Right renal cortex interstitium (tissue), 3 donors: ENCODE data around the gene PSMD8. TPM values are rescaled to one million over a fixed set of nuclear protein-coding genes. Genes with fewer than 3 reads are reported as not detected.
A peak's percentile ranks its signal among the peaks of the same experiment; 100 is the strongest.
"Not testable (repeated sequence)": the region's sequence is repeated elsewhere in the genome, so short reads cannot be mapped to it uniquely, and the experiment has no call there.

Source experiments
- DNase-seq, 3 donors: peaks; one replicate each; pipeline ENCODE4 v3.0.0-alpha.2; 2013; ENCODE audit warnings: low read depth in 3 of 3, low spot score in 2 of 3
- polyA plus RNA-seq, 3 donors: library from polyadenylated mRNA; unstranded; fragments of 120-200 nt; gene quantifications; one replicate each; pipeline ENCODE4 v1.2.1, GENCODE V29; 2013; ENCODE audit not compliant: insufficient read length in 3 of 3

Gene PSMD8
- polyA plus RNA-seq, 3 donors: 161 to 172 (median 169) TPM

DNA sequence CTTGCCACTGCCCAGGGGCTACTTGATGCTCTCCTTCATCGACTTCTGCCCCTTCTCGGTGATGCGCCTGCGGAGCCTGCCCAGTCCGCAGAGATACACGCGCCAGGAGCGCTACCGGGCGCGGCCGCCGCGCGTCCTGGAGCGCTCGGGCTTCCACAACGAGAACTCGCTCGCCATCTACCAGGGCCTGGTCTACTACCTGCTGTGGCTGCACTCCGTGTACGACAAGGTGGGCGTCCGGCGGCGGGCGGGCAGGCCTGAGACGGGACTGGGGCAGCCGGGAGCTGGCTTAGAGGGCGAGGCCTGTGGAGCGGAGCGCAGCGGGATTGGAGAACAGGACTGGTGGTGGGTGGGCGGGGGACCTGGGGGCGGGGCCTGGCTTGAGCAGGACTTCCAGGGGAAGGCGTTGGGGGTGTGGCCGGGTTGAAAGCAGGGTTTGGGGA is 12.7 kb upstream of the PSMD8 start:
- DNase-seq: peak; percentile 47 to 76 (median 57)

DNA sequence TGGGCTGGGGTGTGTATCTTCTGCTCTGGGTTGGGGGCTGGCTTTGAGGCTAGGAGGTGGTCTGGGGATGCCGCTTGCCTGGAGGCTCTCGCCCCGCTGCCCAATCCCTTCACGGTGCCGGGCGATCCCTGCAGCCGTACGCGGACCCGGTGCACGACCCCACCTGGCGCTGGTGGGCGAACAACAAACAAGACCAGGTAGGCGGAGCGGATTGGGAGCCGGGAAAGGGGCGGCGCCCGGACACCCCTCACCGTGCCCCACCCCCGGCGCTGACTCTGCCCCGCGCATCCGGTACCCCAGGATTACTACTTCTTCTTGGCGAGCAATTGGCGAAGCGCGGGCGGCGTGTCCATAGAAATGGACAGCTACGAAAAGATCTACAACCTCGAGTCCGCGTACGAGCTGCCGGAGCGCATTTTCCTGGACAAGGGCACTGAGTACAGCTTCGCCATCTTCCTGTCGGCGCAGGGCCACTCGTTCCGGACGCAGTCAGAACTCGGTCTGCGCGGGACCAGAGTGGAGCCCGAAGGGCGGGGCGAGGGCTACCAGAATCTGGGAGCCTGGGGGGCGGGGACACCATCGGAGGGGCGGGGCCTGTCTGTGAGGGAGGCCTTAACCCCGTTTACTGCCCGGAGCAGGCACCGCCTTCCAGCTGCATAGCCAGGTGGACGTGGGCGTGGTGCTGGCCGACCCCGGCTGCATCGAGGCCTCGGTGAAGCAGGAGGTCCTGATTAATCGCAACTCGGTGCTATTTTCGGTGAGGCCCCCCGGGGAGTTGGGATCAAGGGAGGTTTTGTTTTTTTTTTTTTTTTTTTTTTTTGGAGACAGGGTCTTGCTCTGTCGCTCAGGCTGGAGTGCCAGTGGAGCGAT is 12.1 kb upstream of the PSMD8 start:
- peak in 1 of 3 donors; percentile 38 for DNase-seq

DNA sequence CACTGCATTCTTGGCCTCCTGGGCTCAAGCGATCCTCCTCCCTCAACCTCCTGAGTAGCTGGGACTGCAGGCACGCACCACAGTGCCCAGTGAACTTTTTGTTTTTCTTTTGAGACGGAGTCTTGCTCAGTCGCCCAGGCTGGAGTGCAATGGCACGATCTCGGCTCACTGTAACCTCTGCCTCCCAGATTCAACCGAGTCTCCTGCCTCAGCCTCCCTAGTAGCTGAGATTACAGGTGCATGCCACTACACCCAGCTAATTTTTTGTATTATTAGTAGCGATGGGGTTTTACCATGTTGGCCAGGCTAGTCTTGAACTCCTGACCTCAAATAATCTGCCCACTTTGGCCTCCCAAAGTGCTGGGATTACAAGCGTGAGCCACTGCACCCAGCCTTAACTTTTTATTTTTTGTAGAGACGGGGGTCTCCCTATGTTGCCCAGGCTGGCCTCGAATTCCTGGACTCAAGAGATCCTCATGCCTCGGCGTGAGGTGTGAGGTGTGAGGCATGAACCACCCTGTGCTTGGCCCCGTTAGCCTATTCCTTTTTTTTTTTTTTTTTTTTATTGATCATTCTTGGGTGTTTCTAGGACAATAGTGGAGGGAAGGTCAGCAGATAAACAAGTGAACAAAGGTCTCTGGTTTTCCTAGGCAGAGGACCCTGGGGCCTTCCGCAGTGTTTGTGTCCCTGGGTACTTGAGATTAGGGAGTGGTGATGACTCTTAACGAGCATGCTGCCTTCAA is 11.3 kb upstream of the PSMD8 start:
- DNase-seq: not testable (repeated sequence)

DNA sequence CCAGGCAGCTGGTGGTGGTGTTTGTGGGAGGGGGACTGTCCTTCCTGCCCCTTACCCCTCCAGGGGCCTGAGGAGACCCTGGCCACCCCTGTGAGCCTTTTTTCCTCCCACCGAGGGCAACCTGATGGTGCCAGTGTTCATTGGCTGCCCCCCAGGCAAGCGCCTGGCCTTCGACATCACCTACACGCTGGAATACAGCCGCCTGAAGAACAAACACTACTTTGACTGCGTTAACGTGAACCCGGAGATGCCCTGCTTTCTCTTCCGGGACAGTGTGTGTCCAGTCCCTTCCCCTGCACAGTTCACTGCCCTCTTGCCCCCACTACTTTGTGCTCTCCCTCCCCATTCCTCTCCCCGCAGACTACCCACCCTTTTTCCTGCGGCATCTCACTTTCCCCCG is 7.3 kb upstream of the PSMD8 start:
- no peak for DNase-seq

DNA sequence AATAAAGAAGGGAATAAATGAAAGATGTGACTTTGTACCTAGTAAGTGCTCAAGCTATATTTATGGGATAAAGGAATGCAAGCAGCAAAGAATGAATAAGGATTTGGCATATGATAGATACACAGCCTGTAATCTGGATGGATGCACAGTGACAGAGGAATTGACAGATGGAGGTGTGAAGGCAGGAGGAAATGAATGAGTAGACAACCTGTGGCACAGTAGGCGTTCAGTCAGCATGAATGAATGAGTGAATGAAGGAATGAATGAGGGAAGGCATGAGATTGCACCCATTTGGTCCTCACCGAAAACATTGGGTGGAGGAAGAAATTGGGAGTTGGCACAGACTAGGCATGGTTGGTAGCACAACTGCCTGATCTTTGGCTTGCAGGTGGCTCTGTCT is 4.8 kb upstream of the PSMD8 start:
- DNase-seq: no peak

DNA sequence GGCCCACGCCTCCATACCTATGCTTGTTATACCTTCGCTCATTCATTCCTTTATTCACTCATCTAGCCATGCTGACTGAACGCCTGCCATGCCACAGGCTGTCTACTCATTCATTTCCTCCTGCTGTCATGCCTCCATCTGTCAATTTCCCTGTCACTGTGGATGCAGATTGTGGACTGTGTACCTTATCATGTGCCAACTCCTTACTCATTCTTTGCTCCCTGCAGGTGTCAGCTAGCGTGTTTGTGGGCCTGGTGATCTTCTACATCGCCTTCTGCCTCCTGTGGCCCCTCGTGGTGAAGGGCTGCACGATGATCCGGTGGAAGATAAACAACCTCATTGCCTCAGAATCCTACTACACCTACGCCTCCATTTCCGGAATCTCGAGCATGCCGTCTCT is 4.1 kb upstream of the PSMD8 start:
- no peak for DNase-seq

DNA sequence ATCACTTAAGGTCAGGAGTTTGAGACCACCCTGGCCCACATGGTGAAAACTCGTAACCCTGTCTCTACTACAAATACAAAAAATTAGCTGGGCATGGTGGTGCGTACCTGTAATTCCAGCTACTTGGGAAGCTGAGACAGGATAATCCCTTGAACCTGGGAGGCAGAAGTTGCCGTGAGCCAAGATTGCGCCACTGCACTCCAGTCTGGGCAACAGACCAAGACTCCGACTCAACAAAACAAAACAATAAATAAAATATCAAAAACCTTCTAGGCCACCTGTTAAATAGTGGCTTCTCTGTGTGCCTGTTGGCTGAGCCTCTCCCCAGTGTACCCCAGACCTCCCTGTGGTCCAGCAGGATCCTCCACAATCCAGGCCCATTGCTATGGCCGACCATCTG is 3.3 kb upstream of the PSMD8 start:
- no peak for DNase-seq

DNA sequence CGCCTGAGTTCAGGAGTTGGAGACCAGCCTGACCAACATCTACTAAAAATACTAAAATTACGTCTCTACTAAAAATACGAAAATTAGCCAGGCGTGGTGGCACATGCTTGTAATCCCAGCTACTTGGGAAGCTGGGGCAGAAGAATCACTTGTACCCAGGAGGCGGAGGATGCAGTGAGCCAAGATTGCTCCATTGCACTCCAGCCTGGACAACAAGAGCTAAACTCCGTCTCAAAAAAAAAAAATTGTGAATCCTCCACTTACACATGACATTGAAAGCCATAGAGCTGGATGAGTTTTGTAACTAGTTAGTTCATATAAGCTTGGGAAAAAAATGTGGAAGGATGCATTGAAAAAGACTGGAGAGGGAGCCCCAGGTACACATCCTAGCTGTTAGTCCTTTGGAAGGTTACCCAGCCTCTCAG is 452 bp upstream of the PSMD8 start:
- DNase-seq: no peak

DNA sequence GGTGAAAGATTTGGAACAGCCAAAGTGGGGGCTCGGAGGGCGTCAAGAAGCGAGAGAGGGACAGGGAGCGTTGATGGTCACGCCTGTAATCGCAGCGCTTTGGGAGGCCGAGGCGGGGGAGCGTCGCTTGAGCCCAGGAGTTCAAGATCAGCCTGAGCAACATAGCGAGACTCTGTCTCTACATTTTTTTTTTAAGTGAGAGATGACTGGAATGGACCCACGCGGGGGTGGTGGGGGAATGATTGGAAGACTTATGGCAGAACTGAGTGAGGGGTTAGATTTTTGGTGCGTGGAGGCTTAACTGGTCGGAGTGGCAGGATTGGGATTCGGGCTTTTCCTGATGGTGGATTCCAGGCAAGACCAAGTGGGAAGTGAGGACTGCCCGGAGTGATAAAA is 725 bp downstream of the PSMD8 start:
- DNase-seq: no peak

DNA sequence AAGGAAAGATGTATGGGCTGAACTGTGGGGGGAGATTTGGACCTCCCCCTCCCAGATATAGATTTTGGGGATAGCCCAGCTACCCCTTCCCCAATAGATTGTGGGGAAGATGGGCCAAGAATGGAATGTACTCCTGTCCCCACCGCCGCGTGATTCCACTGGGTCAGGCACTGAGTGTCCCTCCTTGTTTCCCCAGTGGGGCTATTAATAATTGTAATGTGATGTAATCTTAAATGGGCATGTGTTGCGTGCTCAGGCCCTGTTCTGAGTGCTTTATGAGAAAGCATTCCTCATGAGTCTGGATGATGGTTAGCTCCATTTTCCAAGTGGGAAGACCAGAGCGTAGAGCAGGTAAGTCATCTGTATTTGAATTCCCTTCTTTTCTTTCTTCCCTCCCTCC is 1.4 kb downstream of the PSMD8 start:
- DNase-seq: no peak

DNA sequence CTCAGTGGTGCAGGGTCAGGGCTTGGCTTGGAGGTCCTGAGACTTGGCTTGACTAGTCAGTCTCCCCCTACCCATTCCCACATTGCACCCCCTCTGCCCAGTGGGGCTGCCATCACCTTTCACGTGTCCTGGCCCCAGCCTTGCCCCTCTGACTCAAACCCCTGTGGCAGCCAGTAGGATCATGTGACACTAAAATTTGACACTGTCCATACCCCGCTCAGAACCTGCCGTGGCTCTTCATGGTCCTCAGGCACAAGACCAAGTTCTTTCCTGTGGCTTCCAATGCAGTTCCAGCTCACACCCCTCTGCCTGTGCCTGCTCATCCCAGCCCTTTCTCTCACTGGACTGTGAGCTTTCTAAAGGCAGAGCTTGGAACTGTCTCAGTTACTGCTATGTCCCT is 2.2 kb downstream of the PSMD8 start:
- DNase-seq: no peak

DNA sequence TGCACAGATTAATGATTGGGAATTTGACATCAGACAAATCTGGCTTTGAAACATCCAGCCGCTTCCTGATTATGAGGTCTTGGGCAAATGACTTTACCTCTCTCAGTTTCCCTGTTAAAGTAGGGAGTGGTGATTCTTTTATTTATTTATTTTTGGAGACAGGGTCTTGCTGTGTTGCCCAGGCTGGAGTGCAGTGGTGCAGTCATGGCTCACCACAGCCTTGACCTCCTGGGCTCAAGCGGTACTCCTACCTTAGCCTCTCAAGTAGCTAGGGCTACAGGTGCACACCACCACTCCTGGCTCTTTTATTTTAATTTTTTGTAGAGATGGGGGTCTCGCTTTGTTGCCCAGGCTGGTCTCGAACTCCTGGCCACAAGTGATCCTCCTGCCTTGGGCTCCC is 2.7 kb downstream of the PSMD8 start:
- DNase-seq: no peak

DNA sequence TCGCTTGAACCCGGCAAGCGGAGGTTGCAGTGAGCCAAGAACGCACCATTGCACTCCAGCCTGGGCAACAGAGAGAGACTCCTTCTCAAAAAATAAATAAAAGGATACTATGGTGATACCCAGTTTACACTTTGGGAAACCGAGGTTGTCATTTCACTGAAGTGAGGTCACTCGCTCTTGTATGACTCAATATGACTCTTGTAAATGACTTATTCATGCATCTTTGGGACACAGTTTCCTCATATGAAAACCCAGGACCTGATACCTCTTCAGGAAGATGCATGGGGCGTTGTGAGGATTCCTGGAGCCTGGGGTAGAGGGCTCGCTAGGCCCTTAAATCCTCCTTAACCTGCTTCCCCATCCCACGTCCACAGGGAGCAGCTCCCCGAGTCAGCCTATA is 4.5 kb downstream of the PSMD8 start:
- DNase-seq: no peak

DNA sequence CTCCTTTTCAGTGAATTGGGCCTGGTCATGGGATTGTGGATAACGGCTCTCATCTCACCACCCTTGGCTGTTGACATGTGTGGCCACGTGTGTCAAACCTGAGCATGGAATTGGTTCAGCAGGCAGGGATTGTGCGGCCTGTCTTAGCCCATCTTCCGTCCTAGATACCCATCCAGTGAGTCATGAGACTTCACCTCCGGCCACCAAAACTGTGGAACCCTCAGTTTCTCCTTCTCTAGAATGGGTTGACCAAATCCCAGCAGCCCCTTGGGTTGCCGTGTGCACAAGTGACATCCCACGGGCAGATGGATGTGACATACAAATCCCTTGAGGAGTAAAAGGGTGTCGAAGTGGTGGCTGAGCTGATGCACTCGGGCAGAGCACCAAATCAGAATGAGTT is 6.8 kb downstream of the PSMD8 start:
- DNase-seq: no peak

DNA sequence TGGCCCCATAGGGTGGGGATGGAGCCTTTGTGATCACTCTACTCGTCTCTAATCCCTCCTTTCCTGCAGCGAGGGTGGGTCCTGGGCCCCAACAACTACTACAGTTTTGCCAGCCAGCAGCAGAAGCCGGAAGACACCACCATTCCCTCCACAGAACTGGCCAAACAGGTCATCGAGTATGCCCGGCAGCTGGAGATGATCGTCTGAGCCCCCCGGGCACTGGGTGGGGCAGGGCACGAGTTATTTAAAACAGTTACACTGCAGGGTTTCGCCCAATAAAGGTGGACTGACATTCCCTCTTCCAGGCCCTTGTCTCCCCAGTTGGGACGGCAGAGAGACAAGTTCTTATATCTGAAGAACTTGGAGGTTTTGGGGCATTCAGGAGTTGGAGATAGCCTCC is 8.8 kb downstream of the PSMD8 start:
- DNase-seq: no peak

DNA sequence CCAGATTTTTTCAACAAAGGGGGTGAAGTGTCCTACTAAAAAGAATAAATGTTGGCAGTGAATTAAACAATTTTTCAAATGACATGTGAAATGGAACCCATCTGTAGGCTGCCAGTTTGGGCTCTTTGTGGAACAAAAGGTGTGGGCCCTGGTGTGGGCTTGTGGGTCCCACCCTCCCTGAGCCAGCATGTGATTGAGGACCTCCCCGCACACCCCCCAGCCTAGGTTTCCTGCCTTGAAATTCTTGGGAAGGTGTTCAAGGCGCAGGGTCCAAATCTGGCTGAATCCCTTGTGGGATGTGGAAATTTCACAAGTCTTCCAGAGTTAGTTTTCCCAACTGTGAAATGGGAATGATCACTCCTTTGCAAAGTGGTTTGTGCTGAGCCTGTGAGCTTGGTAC is 9.4 kb downstream of the PSMD8 start:
- no peak for DNase-seq

DNA sequence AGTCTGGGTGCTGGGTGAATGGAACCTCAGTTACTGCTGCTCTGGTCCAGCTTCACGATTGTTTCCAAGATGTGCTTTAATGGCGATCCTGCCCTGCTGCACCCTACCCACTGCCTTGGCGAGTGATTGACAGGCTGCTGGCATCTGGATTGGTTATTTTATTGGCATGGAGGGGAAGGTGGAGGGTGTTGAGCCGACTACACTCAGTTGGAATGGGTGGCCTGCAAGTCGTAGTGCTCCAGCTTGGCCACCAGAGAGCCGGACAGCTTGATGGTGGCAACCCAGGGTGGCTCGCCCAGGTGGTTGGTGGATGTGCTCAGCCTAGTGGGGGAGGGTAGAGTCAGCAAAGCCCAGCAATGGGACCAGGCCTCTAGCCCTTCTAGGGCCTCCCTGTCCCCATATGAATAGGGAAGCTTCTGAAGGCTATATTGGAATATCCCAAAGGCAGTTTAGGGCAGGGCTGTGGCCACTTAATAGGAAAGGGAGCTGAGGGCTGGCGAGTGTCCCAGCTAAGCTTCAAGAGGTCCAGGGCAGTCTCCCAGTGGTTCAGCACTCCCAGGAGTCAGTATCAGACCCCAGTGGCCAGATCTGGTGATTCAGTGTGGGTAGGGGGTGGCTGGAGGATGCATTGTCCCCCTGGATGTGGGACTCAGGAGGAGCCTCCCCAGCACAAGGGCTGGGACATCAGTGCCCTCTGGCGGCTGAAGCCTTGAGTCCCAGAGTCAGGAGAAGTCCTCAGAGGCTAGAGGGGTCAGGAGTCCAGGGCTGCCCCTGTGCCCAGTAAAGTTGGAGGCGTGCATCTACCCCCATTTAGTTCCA is 10.0 kb downstream of the PSMD8 start:
- no peak for DNase-seq

DNA sequence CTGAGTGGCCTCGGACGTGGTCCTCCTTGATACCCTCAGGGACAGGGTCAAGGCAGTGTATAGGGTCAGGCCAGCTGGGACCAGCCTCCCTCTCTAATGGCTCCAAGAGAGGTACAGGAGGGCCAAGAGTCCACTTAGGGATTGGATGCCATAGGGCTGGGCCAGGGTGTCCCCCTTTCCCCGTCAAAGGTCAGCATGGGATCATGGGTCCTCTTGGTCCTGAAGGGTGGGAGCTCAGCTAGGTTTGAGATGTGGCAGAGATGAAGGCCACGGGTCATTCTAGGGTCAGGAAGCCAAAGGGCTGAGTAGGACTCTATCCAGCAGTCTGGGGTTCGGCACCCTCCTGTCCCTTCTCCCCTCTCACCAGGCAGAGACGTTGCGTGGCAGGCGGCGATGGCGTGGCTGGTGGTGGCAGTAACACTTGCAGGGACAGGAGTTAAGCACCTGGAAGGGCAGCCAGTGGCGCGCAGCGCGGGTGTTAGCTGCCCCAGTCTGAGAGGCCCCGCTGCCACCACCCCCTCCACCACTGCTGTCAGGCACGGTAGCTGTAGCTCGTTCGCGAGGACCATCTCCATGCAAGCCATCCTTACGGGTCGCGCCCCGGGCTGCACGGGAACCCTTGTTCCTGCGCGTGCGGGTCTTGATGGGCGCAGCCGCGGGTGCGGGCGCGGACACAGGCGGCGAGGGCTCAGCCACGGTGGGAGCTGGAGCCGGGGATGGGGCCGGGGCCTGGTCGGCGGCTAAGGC is 10.9 kb downstream of the PSMD8 start:
- DNase-seq: no peak

DNA sequence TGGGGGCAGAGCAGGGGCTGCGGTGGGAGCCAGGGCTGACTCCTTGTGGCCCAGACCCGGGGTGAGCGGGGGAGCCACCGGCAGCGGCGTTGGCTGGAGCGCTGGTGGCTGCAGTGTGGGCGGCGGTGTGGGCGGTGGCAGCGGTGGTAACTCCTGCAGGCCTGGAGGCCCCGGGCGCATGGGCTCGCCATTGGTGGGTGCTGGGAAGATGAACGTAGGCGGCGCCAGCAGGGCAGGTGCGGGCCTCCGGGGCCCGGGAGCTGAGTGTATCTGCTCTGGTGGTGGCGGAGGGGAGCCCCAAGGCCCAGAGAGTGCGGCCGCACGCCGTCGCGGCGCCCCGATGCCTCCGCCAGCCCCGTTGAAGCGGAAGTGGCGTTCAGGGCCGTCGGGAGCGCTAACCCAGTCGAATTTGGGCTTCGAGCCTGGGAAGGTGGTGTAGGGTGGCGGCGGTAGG is 11.5 kb downstream of the PSMD8 start:
- no peak for DNase-seq

DNA sequence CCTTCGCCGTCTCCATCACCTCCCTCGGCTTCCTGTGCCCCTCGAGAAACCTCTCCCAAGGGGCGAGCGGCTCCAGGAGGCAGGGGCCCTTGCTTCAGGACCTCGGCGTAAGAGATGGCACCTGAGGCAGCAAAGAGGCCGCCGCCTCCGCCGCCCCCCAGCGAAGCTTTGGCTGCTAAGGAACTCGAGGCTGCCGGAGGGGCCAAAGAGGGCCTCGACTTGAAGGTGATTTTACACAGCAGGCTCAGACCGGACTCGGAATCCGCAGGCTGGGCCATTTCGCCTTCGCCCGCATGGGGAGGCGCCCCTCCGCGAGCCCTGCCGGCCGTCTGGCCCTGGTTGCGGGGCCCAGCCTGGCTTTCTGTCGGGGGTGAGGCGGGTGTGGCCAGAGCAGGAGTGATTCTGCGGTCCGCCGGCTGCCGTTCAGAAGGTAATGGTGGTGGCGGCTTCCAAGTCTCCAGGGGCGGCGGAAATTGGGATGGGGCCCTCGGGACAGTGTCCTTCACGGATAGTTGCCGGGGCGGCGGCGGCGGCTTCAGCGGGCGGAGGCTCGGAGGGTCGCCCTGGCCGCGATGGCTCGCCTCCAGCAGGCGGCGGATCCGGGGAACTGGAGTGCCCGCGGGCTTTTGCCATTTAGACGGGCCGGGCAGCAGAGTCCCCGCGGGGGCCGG is 12.1 kb downstream of the PSMD8 start:
- DNase-seq: no peak
